HEK293 (cell line): ENCODE measurements around the gene COMMD3.

Experiments used
- EGR2 ChIP-seq: fragments of 450-650 bp; formaldehyde crosslinking; IDR thresholded peaks from 2 replicates; pipeline ENCODE4 v1.5.1; 2016; ENCODE audit warnings: low read depth, missing biosample characterization, missing genetic modification characterization
- FEZF1 ChIP-seq: fragments of 450-650 bp; formaldehyde crosslinking; IDR thresholded peaks from 2 replicates; pipeline ENCODE4 v1.5.1; 2016; ENCODE audit warnings: missing biosample characterization, missing genetic modification characterization
- KLF16 ChIP-seq: fragments of 450-650 bp; formaldehyde crosslinking; IDR thresholded peaks from 2 replicates; pipeline ENCODE4 v1.5.1; 2017; ENCODE audit warnings: missing biosample characterization, missing genetic modification characterization
- ZBTB21 ChIP-seq: fragments of 450-650 bp; formaldehyde crosslinking; IDR thresholded peaks from 2 replicates; pipeline ENCODE4 v1.5.1; 2017; ENCODE audit warnings: missing biosample characterization, missing genetic modification characterization
- ZBTB8A ChIP-seq: fragments of 450-650 bp; formaldehyde crosslinking; IDR thresholded peaks from 2 replicates; pipeline ENCODE4 v1.5.1; 2016; ENCODE audit warnings: missing biosample characterization, missing genetic modification characterization
- ZFP69B ChIP-seq: fragments of 450-650 bp; formaldehyde crosslinking; IDR thresholded peaks from 2 replicates; pipeline ENCODE4 v1.5.1; 2016; ENCODE audit warnings: missing biosample characterization, missing genetic modification characterization
- ZNF138 ChIP-seq: fragments of 450-650 bp; formaldehyde crosslinking; IDR thresholded peaks from 2 replicates; pipeline ENCODE4 v1.5.1; 2016; ENCODE audit warnings: missing biosample characterization, missing genetic modification characterization, borderline replicate concordance
- ZNF2 ChIP-seq: fragments of 450-650 bp; formaldehyde crosslinking; IDR thresholded peaks from 2 replicates; pipeline ENCODE4 v1.5.1; 2016; ENCODE audit warnings: missing biosample characterization, missing genetic modification characterization
- ZNF335 ChIP-seq: fragments of 450-650 bp; formaldehyde crosslinking; conservative IDR thresholded peaks from 2 replicates; pipeline ENCODE4 v1.5.1; 2016; ENCODE audit warnings: missing biosample characterization, missing genetic modification characterization
- ZNF341 ChIP-seq: fragments of 450-650 bp; formaldehyde crosslinking; IDR thresholded peaks from 2 replicates; pipeline ENCODE4; 2016; ENCODE audit warnings: low read depth, missing biosample characterization, missing genetic modification characterization
- ZNF391 ChIP-seq: fragments of 450-650 bp; formaldehyde crosslinking; IDR thresholded peaks from 2 replicates; pipeline ENCODE4 v1.5.1; 2016; ENCODE audit warnings: low read depth, missing biosample characterization, missing genetic modification characterization, borderline replicate concordance
- ZNF501 ChIP-seq: fragments of 450-650 bp; formaldehyde crosslinking; IDR thresholded peaks from 2 replicates; pipeline ENCODE4 v1.5.1; 2016; ENCODE audit warnings: missing biosample characterization, missing genetic modification characterization
- ZNF660 ChIP-seq: fragments of 450-650 bp; IDR thresholded peaks from 2 replicates; pipeline ENCODE4 v1.5.1; 2018; ENCODE audit warnings: missing biosample characterization, mild to moderate bottlenecking, missing genetic modification characterization
- ZNF843 ChIP-seq: fragments of 450-650 bp; formaldehyde crosslinking; IDR thresholded peaks from 2 replicates; pipeline ENCODE4 v1.5.1; 2016; ENCODE audit warnings: missing biosample characterization, missing genetic modification characterization
- ZSCAN30 ChIP-seq: fragments of 450-650 bp; IDR thresholded peaks from 2 replicates; pipeline ENCODE4 v1.5.1; 2018; ENCODE audit warnings: missing biosample characterization, mild to moderate bottlenecking, missing genetic modification characterization, moderate library complexity
- TF ChIP-seq, protein P1 (sequence below): fragments of 450-650 bp; formaldehyde crosslinking; conservative IDR thresholded peaks from 2 replicates; pipeline ENCODE4 v1.5.1; 2016; ENCODE audit warnings: low read depth, missing biosample characterization, missing genetic modification characterization
- TF ChIP-seq, protein P2 (sequence below): fragments of 450-650 bp; formaldehyde crosslinking; IDR thresholded peaks from 2 replicates; pipeline ENCODE4 v1.5.1; 2016; ENCODE audit warnings: missing biosample characterization, missing genetic modification characterization, borderline replicate concordance
- TF ChIP-seq, protein P3 (sequence below): fragments of 450-650 bp; formaldehyde crosslinking; IDR thresholded peaks from 2 replicates; pipeline ENCODE4 v1.5.1; 2016; ENCODE audit warnings: missing biosample characterization, missing genetic modification characterization
- TF ChIP-seq, protein P4 (sequence below): fragments of 450-650 bp; IDR thresholded peaks from 2 replicates; pipeline ENCODE4 v1.5.1; 2018; ENCODE audit warnings: missing biosample characterization, mild to moderate bottlenecking, missing genetic modification characterization
- TF ChIP-seq, protein P5 (sequence below): fragments of 450-650 bp; formaldehyde crosslinking; IDR thresholded peaks from 2 replicates; pipeline ENCODE4 v1.5.1; 2016; ENCODE audit warnings: missing biosample characterization, missing genetic modification characterization

COMMD3 gene

DNA sequence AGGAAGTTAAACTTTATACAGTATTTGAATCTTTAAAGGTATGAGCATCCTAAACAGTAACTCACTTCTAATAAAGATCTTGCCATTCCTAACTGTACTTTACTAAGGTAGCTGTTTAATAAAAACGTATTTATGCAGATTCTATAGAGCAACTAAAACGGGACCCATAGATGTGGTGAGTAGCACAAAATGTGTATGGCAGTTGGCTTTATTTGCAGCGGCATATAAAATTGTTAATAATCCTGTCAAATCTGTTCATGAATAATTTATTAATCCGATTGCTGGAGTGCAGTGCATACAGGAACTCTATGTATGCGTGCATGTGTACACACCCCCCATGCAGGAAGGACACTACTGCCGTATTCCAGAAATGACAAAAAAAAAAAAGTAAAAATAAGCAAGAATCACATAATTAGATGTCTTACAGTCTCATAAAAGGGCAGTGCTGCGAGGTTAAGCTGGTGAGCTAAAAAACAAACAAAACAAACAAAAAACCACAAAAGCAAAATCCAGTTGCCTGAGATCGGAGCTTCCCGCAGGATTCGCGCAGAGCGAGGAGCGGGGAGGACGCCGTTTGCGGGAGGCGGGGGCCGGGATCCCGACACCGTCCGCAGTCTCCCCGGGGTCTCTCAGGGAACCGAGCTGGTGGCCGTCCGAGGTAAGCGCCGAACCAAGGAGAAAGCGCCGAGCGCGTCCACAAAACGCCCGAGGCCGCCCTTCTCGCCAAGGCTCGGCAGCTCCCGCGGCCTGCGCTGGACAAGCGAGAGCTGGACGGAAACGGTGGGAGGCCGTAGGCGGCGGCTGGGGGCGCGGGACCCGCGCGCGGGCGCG lies 518 bp upstream of the COMMD3 start (continued):
- peak; percentile 65 for TF ChIP-seq ZNF341 (tag by site-specific recombination)
- TF ChIP-seq ZBTB21 (tag by site-specific recombination): 0 out of 2 replicates have a peak, but pooled peaks have one; percentile 32
- TF ChIP-seq ZBTB8A (tag by site-specific recombination): peak; percentile 89
- TF ChIP-seq, protein P1, sequence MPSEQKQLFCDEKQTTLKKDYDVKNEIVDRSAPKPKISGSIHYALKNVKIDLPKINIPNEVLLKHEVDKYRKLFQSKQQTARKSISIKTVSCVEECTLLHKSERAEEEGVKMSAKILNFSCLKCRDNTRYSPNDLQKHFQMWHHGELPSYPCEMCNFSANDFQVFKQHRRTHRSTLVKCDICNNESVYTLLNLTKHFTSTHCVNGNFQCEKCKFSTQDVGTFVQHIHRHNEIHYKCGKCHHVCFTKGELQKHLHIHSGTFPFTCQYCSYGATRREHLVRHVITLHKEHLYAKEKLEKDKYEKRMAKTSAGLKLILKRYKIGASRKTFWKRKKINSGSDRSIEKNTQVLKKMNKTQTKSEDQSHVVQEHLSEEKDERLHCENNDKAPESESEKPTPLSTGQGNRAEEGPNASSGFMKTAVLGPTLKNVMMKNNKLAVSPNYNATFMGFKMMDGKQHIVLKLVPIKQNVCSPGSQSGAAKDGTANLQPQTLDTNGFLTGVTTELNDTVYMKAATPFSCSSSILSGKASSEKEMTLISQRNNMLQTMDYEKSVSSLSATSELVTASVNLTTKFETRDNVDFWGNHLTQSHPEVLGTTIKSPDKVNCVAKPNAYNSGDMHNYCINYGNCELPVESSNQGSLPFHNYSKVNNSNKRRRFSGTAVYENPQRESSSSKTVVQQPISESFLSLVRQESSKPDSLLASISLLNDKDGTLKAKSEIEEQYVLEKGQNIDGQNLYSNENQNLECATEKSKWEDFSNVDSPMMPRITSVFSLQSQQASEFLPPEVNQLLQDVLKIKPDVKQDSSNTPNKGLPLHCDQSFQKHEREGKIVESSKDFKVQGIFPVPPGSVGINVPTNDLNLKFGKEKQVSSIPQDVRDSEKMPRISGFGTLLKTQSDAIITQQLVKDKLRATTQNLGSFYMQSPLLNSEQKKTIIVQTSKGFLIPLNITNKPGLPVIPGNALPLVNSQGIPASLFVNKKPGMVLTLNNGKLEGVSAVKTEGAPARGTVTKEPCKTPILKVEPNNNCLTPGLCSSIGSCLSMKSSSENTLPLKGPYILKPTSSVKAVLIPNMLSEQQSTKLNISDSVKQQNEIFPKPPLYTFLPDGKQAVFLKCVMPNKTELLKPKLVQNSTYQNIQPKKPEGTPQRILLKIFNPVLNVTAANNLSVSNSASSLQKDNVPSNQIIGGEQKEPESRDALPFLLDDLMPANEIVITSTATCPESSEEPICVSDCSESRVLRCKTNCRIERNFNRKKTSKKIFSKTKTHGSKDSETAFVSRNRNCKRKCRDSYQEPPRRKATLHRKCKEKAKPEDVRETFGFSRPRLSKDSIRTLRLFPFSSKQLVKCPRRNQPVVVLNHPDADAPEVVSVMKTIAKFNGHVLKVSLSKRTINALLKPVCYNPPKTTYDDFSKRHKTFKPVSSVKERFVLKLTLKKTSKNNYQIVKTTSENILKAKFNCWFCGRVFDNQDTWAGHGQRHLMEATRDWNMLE: 0 out of 2 replicates have a peak, but pooled peaks have one; percentile 13
- TF ChIP-seq ZNF391 (tag by site-specific recombination): 0 out of 2 replicates have a peak, but pooled peaks have one; percentile 38
- TF ChIP-seq ZNF501: no peak
- no peak for TF ChIP-seq ZNF843 (tag by site-specific recombination)
- TF ChIP-seq, protein P2, sequence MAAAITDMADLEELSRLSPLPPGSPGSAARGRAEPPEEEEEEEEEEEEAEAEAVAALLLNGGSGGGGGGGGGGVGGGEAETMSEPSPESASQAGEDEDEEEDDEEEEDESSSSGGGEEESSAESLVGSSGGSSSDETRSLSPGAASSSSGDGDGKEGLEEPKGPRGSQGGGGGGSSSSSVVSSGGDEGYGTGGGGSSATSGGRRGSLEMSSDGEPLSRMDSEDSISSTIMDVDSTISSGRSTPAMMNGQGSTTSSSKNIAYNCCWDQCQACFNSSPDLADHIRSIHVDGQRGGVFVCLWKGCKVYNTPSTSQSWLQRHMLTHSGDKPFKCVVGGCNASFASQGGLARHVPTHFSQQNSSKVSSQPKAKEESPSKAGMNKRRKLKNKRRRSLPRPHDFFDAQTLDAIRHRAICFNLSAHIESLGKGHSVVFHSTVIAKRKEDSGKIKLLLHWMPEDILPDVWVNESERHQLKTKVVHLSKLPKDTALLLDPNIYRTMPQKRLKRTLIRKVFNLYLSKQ: no peak
- TF ChIP-seq, protein P3, sequence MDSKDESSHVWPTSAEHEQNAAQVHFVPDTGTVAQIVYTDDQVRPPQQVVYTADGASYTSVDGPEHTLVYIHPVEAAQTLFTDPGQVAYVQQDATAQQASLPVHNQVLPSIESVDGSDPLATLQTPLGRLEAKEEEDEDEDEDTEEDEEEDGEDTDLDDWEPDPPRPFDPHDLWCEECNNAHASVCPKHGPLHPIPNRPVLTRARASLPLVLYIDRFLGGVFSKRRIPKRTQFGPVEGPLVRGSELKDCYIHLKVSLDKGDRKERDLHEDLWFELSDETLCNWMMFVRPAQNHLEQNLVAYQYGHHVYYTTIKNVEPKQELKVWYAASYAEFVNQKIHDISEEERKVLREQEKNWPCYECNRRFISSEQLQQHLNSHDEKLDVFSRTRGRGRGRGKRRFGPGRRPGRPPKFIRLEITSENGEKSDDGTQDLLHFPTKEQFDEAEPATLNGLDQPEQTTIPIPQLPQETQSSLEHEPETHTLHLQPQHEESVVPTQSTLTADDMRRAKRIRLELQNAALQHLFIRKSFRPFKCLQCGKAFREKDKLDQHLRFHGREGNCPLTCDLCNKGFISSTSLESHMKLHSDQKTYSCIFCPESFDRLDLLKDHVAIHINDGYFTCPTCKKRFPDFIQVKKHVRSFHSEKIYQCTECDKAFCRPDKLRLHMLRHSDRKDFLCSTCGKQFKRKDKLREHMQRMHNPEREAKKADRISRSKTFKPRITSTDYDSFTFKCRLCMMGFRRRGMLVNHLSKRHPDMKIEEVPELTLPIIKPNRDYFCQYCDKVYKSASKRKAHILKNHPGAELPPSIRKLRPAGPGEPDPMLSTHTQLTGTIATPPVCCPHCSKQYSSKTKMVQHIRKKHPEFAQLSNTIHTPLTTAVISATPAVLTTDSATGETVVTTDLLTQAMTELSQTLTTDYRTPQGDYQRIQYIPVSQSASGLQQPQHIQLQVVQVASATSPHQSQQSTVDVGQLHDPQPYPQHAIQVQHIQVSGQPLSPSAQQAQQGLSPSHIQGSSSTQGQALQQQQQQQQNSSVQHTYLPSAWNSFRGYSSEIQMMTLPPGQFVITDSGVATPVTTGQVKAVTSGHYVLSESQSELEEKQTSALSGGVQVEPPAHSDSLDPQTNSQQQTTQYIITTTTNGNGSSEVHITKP (tag by site-specific recombination): peak; percentile 58
- TF ChIP-seq FEZF1 (tag by site-specific recombination): peak; percentile 54; the same call in 1 of the 2 replicates
- peak; percentile 67 for TF ChIP-seq ZFP69B (tag by site-specific recombination)
- TF ChIP-seq, protein P4, sequence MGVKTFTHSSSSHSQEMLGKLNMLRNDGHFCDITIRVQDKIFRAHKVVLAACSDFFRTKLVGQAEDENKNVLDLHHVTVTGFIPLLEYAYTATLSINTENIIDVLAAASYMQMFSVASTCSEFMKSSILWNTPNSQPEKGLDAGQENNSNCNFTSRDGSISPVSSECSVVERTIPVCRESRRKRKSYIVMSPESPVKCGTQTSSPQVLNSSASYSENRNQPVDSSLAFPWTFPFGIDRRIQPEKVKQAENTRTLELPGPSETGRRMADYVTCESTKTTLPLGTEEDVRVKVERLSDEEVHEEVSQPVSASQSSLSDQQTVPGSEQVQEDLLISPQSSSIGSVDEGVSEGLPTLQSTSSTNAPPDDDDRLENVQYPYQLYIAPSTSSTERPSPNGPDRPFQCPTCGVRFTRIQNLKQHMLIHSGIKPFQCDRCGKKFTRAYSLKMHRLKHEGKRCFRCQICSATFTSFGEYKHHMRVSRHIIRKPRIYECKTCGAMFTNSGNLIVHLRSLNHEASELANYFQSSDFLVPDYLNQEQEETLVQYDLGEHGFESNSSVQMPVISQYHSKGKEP (tag by site-specific recombination): no peak
- TF ChIP-seq EGR2 (tag by site-specific recombination): peak; percentile 48
- peak; percentile 71 for TF ChIP-seq ZNF2 (tag by site-specific recombination)
- TF ChIP-seq KLF16 (tag by site-specific recombination): peak; percentile 86
- TF ChIP-seq ZNF335: peak; percentile 96
- no peak for TF ChIP-seq ZNF660 (tag by site-specific recombination)
- TF ChIP-seq, protein P5, sequence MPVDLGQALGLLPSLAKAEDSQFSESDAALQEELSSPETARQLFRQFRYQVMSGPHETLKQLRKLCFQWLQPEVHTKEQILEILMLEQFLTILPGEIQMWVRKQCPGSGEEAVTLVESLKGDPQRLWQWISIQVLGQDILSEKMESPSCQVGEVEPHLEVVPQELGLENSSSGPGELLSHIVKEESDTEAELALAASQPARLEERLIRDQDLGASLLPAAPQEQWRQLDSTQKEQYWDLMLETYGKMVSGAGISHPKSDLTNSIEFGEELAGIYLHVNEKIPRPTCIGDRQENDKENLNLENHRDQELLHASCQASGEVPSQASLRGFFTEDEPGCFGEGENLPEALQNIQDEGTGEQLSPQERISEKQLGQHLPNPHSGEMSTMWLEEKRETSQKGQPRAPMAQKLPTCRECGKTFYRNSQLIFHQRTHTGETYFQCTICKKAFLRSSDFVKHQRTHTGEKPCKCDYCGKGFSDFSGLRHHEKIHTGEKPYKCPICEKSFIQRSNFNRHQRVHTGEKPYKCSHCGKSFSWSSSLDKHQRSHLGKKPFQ: peak; percentile 36; the same call in 1 of the 2 replicates
- TF ChIP-seq ZSCAN30 (tag by site-specific recombination): 0 out of 2 replicates have a peak, but pooled peaks have one; percentile 40
- TF ChIP-seq ZNF138 (tag by site-specific recombination): no peak
